ENCODE results near the gene MFSD12. TPM values are rescaled to one million over a fixed set of nuclear protein-coding genes. Genes with fewer than 3 reads are reported as not detected.

The MFSD12 gene
- polyA plus RNA-seq, 1 donor from 2014 or later = 38.5 TPM

GRCh38 chr19:3572855-3573161, 15.4 kb upstream of the MFSD12 start, which contains the start of gene HMG20B (continued):
- TF ChIP-seq EZH2 (IDR thresholded peaks at IDR 0.05; ENCODE audit: borderline replicate concordance, insufficient read depth, low read length, poor library complexity, severe bottlenecking) = no peak

- Histone ChIP-seq H3K27ac (ENCODE audit: low read length) (no peak overlapping the region), H3K9ac (ENCODE audit: low read length) (peak overlapping the region; percentile 45), H3K9me2 (ENCODE audit: insufficient read depth, low read length) (no peaks in the 10 kb centered on the region), H3K36me3 (ENCODE audit: insufficient read depth, low read length) (no peaks in the 10 kb centered on the region), H3F3A (ENCODE audit: insufficient read depth, low read length, poor library complexity, severe bottlenecking) (no peaks in the 10 kb centered on the region), H3K9me3 (ENCODE audit: low read length) (no peaks in the 10 kb centered on the region), H3K27me3 (ENCODE audit: insufficient read depth, low read depth, low read length) (no peaks in the 10 kb centered on the region), H3K4me2 (ENCODE audit: low read length) (peak overlapping the region; percentile 10), H3K4me3 (ENCODE audit: low read length) (peak overlapping the region; percentile 77), H3K79me2 (replicated peaks; ENCODE audit: insufficient read depth, low read length) (no peaks in the 10 kb centered on the region), H2AFZ (ENCODE audit: low read depth, low read length) (peak overlapping the region; percentile 41), H4K20me1 (ENCODE audit: insufficient read depth) (no peaks in the 10 kb centered on the region)
- no peak for TF ChIP-seq REST (IDR thresholded peaks at IDR 0.05; ENCODE audit: borderline replicate concordance)
- no peak for TF ChIP-seq CTCF (IDR thresholded peaks at IDR 0.05; ENCODE audit: poor library complexity, severe bottlenecking)
- TF ChIP-seq EZH2 (IDR thresholded peaks at IDR 0.05; ENCODE audit: borderline replicate concordance, insufficient read depth, low read length, poor library complexity, severe bottlenecking) = no peak
- TF ChIP-seq RAD21 (conservative IDR thresholded peaks at IDR 0.05) = no peak
- TF ChIP-seq SMC3 (conservative IDR thresholded peaks at IDR 0.05; ENCODE audit: poor library complexity) = no peak
- no peak for TF ChIP-seq POLR2AphosphoS5 (IDR thresholded peaks at IDR 0.05)
- TF ChIP-seq EP300 (conservative IDR thresholded peaks at IDR 0.05; ENCODE audit: poor library complexity, severe bottlenecking) = no peak
- TF ChIP-seq TAF1 (IDR thresholded peaks at IDR 0.05; ENCODE audit: low read depth) = no peak
- no peak for TF ChIP-seq MXI1 (conservative IDR thresholded peaks at IDR 0.05; ENCODE audit: poor library complexity, severe bottlenecking)
Observed at GRCh38 chr19:3572132-3572854, 14.9 kb upstream of the MFSD12 start.

GRCh38 chr19:3570606-3571011, 13.2 kb upstream of the MFSD12 start:
- Histone ChIP-seq H3K4me3 (ENCODE audit: low read length) (no peak overlapping the region), H3K27ac (ENCODE audit: low read length) (no peak overlapping the region), H3F3A (ENCODE audit: insufficient read depth, low read length, poor library complexity, severe bottlenecking) (no peaks in the 10 kb centered on the region), H3K4me2 (ENCODE audit: low read length) (no peak overlapping the region), H3K9ac (ENCODE audit: low read length) (no peak overlapping the region), H4K20me1 (ENCODE audit: insufficient read depth) (no peaks in the 10 kb centered on the region), H2AFZ (ENCODE audit: low read depth, low read length) (no peak overlapping the region), H3K9me2 (ENCODE audit: insufficient read depth, low read length) (no peaks in the 10 kb centered on the region), H3K79me2 (replicated peaks; ENCODE audit: insufficient read depth, low read length) (no peaks in the 10 kb centered on the region), H3K36me3 (ENCODE audit: insufficient read depth, low read length) (no peaks in the 10 kb centered on the region), H3K27me3 (ENCODE audit: insufficient read depth, low read depth, low read length) (no peaks in the 10 kb centered on the region), H3K9me3 (ENCODE audit: low read length) (no peaks in the 10 kb centered on the region)
- TF ChIP-seq MXI1 (conservative IDR thresholded peaks at IDR 0.05; ENCODE audit: poor library complexity, severe bottlenecking) (no peak), EP300 (conservative IDR thresholded peaks at IDR 0.05; ENCODE audit: poor library complexity, severe bottlenecking) (no peak), POLR2AphosphoS5 (IDR thresholded peaks at IDR 0.05) (no peak), REST (IDR thresholded peaks at IDR 0.05; ENCODE audit: borderline replicate concordance) (no peak), RAD21 (conservative IDR thresholded peaks at IDR 0.05) (no peak), EZH2 (IDR thresholded peaks at IDR 0.05; ENCODE audit: borderline replicate concordance, insufficient read depth, low read length, poor library complexity, severe bottlenecking) (no peak), CTCF (IDR thresholded peaks at IDR 0.05; ENCODE audit: poor library complexity, severe bottlenecking) (no peak), TAF1 (IDR thresholded peaks at IDR 0.05; ENCODE audit: low read depth) (no peak), SMC3 (conservative IDR thresholded peaks at IDR 0.05; ENCODE audit: poor library complexity) (no peak)
